HT1080 (cell line): ENCODE measurements around the gene PSORS1C1. TPM values are rescaled to one million over a fixed set of nuclear protein-coding genes. Genes with fewer than 3 reads are reported as not detected.
"Not testable (repeated sequence)": the region's sequence is repeated elsewhere in the genome, so short reads cannot be mapped to it uniquely, and the experiment has no call there.

ENCODE experiments used
- DNase-seq: peaks from one replicate; pipeline ENCODE4 v3.0.0-alpha.2; 2015; ENCODE audit warnings: low read depth
- total RNA-seq: library from RNA; depleted of rRNA; stranded (reverse); fragments of >200 nt; shearing (Covaris generic); gene quantifications from 2 replicates; pipeline ENCODE4 v1.2.3, GENCODE V29; 2014

The PSORS1C1 gene
- total RNA-seq, 1 experiment from 2014 or later: 0.64 TPM

DNA sequence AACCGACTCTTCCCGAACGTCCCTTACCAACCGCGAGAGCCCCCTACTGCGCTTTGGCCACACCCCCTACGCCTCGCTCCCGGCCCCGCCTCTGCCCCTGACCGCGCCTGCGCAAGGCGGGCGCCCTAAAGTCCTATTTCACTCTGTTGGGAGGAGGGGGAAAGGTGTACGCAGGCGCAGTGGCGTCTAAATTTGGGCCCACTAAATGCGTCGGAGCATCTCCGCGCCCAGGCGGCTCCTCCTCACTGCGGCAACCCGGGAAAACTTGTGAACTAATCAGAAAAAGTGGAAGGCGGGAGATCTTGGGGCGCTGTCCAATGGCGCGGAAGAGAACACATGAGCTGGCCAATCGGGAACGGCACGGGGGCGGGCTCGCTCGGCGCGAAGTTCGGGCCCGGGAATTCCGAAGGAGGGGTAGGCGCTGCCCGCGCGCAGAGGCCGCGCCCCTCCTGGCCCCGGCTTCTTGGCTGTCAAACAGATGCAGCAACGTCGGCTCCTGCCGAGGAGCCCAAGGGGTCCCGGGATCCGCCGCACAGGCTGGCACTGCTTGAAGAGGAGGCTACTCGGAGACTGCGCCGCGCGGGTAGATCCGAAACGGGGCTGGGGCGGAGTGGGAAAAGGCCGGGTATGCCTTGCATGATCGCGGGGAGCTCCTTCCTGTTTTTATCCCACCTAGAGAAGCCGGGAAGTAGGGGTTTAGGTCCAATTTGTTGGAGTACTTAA is 43.7 kb downstream of the PSORS1C1 start, which contains the start of gene TCF19:
TCF19 (plus strand) TSS at position 450 of the 723 bp plus-strand sequence. CDS start 881 bp downstream, outside the sequence.
- peak; percentile 99 for DNase-seq

GRCh38 chr6:31158863-31159855 is 44.6 kb downstream of the PSORS1C1 start:
- peak; percentile 41 for DNase-seq

DNA sequence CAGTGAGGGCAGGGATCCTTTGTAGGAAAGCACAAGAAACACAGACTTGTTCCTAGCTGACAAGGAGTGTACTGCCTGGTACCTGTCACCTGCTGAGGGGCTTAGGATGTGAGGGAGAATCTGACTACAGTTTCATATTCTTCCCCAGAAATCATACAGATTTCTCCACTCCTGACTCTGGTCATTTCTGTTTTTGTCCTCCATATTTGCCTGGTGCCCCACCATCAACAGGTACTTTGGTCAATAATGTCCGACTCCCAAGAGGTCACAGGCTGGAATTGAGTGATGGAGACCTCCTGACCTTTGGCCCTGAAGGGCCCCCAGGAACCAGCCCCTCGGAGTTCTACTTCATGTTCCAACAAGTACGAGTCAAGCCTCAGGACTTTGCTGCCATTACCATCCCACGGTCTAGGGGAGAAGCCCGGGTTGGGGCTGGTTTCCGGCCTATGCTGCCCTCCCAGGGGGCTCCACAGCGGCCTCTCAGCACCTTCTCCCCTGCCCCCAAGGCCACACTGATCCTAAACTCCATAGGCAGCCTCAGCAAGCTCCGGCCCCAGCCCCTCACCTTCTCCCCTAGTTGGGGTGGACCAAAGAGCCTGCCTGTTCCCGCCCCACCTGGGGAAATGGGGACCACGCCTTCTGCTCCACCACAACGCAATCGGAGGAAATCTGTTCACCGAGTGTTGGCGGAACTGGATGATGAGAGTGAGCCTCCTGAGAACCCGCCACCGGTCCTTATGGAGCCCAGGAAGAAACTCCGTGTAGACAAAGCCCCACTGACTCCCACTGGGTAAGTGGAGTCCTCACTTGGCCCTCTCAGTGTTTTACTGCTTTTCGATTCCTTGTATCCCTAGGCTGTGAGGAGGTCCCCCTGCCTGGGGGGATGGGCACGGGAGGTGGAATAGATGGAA is 46.9 kb downstream of the PSORS1C1 start:
- no peak for DNase-seq

GRCh38 chr6:31162463-31163165 is 48.0 kb downstream of the PSORS1C1 start:
- no peak for DNase-seq

DNA sequence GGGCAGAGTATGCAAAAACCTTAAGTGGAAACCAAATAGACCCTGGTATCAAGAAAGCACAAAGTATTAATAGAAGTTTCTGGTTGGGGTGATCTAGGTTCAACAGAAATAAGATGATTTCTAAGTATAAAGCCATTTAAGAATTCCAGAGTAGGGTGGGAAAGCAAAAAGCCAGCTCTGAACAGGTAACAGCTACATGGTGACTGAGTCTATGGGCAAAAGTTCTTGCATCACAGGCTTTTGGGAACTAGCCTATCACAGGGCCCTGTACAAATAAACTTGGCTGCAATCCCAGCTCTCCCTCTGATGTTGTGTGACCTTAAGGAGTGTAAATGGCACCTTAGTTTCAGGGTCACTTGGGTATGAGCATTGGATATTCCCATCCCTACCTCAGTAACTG is 49.3 kb downstream of the PSORS1C1 start:
- DNase-seq: no peak

GRCh38 chr6:31164475-31165063 is 50.0 kb downstream of the PSORS1C1 start:
- not testable (repeated sequence) for DNase-seq

DNA sequence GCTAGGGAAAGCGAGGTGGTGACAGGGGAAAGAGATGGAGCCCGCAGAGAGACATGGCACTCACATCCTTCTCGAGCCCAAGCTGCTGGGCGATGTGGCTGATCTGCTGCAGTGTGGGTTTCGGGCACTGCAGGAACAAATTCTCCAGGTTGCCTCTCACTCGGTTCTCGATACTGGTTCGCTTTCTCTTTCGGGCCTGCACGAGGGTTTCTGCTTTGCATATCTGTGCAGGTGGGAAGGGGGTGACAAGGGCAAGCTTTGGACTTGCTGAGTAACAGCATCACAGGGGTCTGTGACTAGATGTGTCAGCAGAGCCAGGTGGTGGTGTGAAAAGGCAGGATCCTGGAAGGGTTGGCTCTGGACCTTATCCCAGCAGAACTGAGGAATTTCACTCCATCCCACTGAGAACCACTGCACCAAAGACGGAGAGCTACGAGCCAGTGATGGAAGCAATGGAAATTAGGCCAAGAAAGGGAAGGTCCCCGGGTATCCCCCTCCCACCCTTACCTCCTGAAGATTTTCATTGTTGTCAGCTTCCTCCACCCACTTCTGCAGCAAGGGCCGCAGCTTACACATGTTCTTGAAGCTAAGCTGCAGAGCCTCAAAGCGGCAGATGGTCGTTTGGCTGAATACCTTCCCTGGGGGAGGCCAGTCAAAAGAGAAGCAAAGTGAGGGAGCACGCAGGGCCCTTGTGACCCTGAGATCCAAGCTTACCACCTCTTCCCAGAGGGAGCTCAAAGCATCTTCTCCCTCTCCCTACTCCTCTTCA is 50.6 kb downstream of the PSORS1C1 start:
- DNase-seq: not testable (repeated sequence)

DNA sequence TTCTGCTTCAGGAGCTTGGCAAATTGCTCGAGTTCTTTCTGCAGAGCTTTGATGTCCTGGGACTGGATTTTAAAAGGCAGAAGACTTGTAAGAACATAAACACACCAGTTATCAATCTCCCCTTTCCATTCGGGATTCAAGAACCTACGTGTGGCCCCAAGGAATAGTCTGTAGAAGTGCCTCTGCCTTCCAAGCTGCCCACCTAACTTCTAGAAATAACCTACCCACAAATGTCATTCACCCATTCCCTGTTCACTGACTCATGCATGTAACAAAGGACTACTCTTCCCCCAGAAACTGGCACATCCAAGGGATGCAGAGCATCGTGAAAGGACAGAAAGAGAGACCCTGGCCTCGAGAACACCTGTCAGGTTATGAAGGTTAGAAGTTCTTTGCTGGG is 51.4 kb downstream of the PSORS1C1 start:
- DNase-seq: no peak

DNA sequence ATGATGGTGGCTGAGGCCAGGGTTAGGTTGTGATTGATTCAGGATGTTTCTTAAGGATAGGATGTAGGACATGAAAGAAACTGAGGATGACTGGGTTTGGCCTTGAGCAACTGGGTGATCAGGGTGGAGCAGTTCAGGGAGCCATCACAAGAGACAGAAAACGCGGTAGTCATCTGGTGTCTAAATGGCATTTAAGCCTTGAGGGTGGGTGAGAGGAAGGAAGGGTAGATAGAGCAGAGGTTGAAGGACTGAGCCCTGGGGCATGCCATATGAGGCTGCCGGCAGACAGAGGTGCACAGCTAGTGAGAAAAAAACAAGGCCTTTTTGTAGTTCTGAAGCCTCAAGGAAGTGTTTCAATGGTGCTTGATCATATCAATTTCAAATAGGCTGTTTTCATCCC is 54.0 kb downstream of the PSORS1C1 start:
- DNase-seq: no peak

- DNase-seq: no peak
Observed at GRCh38 chr6:31169123-31169857, 54.7 kb downstream of the PSORS1C1 start.

GRCh38 chr6:31169858-31170599 is 55.4 kb downstream of the PSORS1C1 start:
- not testable (repeated sequence) for DNase-seq

- DNase-seq: no peak
Observed at GRCh38 chr6:31170600-31170881, 55.9 kb downstream of the PSORS1C1 start, which contains the start of gene POU5F1. Gene POU5F1 (minus strand): TSS chr6:31170682. CDS start chr6:31170620, 62 bp downstream.

GRCh38 chr6:31170987-31171671 is 56.5 kb downstream of the PSORS1C1 start:
- DNase-seq: no peak

GRCh38 chr6:31171931-31172905 is 57.6 kb downstream of the PSORS1C1 start:
- DNase-seq: no peak

GRCh38 chr6:31172973-31173384 is 58.4 kb downstream of the PSORS1C1 start:
- no peak for DNase-seq

- DNase-seq: no peak
Observed at GRCh38 chr6:31173406-31173805, 58.8 kb downstream of the PSORS1C1 start.
